Astrocyte (in vitro differentiated cells and primary cell): Measurements from ENCODE around the gene ST6GALNAC3. TPM values are rescaled to one million over a fixed set of nuclear protein-coding genes. Genes with fewer than 3 reads are reported as not detected.

Source experiments
- DNase-seq: peaks from one replicate; pipeline ENCODE4 v3.0.0-alpha.2; 2010; ENCODE audit warnings: low read depth
- FAIRE-seq: peaks from 2 replicates; lab custom pipeline; 2011; peaks lifted over from hg19 to GRCh38; lab: Jason Lieb, UNC
- H2AFZ ChIP-seq: 2 replicates; pipeline ENCODE4 v1.6.0; 2012; ENCODE audit warnings: low read depth, low read length, inconsistent platforms
- H3K27ac ChIP-seq: 2 replicates; pipeline ENCODE4 v1.5.1; 2011; ENCODE audit warnings: low read depth, low read length, inconsistent platforms
- H3K27me3 ChIP-seq: 2 replicates; pipeline ENCODE4 v1.6.0; 2011; ENCODE audit warnings: low read length, inconsistent platforms; ENCODE audit not compliant: insufficient read depth
- H3K36me3 ChIP-seq: 2 replicates; pipeline ENCODE4 v1.5.1; 2011; ENCODE audit warnings: low read length, inconsistent platforms; ENCODE audit not compliant: insufficient read depth
- H3K4me1 ChIP-seq: 2 replicates; pipeline ENCODE4 v1.5.1; 2011; ENCODE audit warnings: low read length, inconsistent platforms; ENCODE audit not compliant: insufficient read depth
- H3K4me2 ChIP-seq: 2 replicates; pipeline ENCODE4 v1.6.0; 2012; ENCODE audit warnings: low read length, inconsistent platforms
- H3K4me3 ChIP-seq: 2 replicates; pipeline ENCODE4 v1.5.1; 2011; ENCODE audit warnings: low read depth, mild to moderate bottlenecking, low read length, inconsistent platforms; ENCODE audit not compliant: insufficient read depth
- H3K79me2 ChIP-seq: 2 replicates; pipeline ENCODE4 v1.6.0; 2012; ENCODE audit warnings: mild to moderate bottlenecking, low read length, inconsistent platforms; ENCODE audit not compliant: insufficient read depth
- H3K9ac ChIP-seq: 2 replicates; pipeline ENCODE4 v1.6.0; 2012; ENCODE audit warnings: mild to moderate bottlenecking, low read length, inconsistent platforms
- H3K9me3 ChIP-seq: 2 replicates; pipeline ENCODE4 v1.5.1; 2012; ENCODE audit warnings: low read depth, mild to moderate bottlenecking, low read length, inconsistent platforms; ENCODE audit not compliant: insufficient read depth
- H4K20me1 ChIP-seq: 2 replicates; pipeline ENCODE4 v1.6.0; 2012; ENCODE audit warnings: low read length, inconsistent platforms; ENCODE audit not compliant: insufficient read depth
- H3K27ac Mint-ChIP-seq: one replicate; pipeline ENCODE4 v1.8.0; 2021; ENCODE audit warnings: mild to moderate bottlenecking, mixed read lengths; ENCODE audit not compliant: unreplicated experiment
- H3K27me3 Mint-ChIP-seq: one replicate; pipeline ENCODE4 v1.8.0; 2021; ENCODE audit warnings: low read depth, mixed read lengths; ENCODE audit not compliant: unreplicated experiment
- H3K36me3 Mint-ChIP-seq: one replicate; pipeline ENCODE4 v1.8.0; 2021; ENCODE audit warnings: low read depth, mixed read lengths; ENCODE audit not compliant: unreplicated experiment
- H3K4me1 Mint-ChIP-seq: one replicate; pipeline ENCODE4 v1.8.0; 2021; ENCODE audit warnings: low read depth, mixed read lengths; ENCODE audit not compliant: unreplicated experiment
- H3K4me3 Mint-ChIP-seq: one replicate; pipeline ENCODE4 v1.8.0; 2021; ENCODE audit warnings: mild to moderate bottlenecking, moderate library complexity, mixed read lengths; ENCODE audit not compliant: unreplicated experiment
- H3K9me3 Mint-ChIP-seq: one replicate; pipeline ENCODE4 v1.8.0; 2021; ENCODE audit warnings: mild to moderate bottlenecking, mixed read lengths; ENCODE audit not compliant: unreplicated experiment
- CTCF ChIP-seq: IDR thresholded peaks from 2 replicates; pipeline ENCODE4 v1.5.1; 2011; ENCODE audit warnings: low read depth, mild to moderate bottlenecking, inconsistent platforms, low read length, moderate library complexity; ENCODE audit not compliant: insufficient read depth
- EZH2 ChIP-seq: IDR thresholded peaks from 2 replicates; pipeline ENCODE4 v1.6.1; 2012; ENCODE audit warnings: mild to moderate bottlenecking, low read length, inconsistent platforms; ENCODE audit not compliant: insufficient read depth
- total RNA-seq: library from RNA; stranded (reverse); gene quantifications from 2 replicates; pipeline ENCODE4 v1.2.1, GENCODE V29; 2021

ST6GALNAC3 gene
- total RNA-seq, 1 donor from 2014 or later, result 3.2 TPM

- FAIRE-seq, result no peak
- H3K4me3 ChIP-seq, result no peak overlapping the region
- H3K27me3 ChIP-seq, result no peaks in the 10 kb centered on the region
- H3K36me3 ChIP-seq, result no peaks in the 10 kb centered on the region
- no peaks in the 10 kb centered on the region for H3K4me1 ChIP-seq
- no peak overlapping the region for H3K27ac Mint-ChIP-seq
- peak; percentile 9 for DNase-seq
- H3K4me3 Mint-ChIP-seq, result no peak overlapping the region
- no peaks in the 10 kb centered on the region for H4K20me1 ChIP-seq
- H3K9ac ChIP-seq, result no peak overlapping the region
- peak overlapping the region; percentile 26 for H3K27ac ChIP-seq
- TF ChIP-seq CTCF (no peak), EZH2 (no peak)
- no peaks in the 10 kb centered on the region for H3K4me1 Mint-ChIP-seq
- peak overlapping the region; percentile 9 for H3K4me2 ChIP-seq
- no peaks in the 10 kb centered on the region for H3K79me2 ChIP-seq
- H2AFZ ChIP-seq, result peak overlapping the region; percentile 39
- no peaks in the 10 kb centered on the region for H3K9me3 Mint-ChIP-seq
- H3K27me3 Mint-ChIP-seq, result peaks cover 2% of the 10 kb centered on the region
- no peaks in the 10 kb centered on the region for H3K36me3 Mint-ChIP-seq
- peaks cover 2% of the 10 kb centered on the region for H3K9me3 ChIP-seq
Measured at GRCh38 chr1:76425201-76426145, 350.9 kb downstream of the ST6GALNAC3 start.

DNA sequence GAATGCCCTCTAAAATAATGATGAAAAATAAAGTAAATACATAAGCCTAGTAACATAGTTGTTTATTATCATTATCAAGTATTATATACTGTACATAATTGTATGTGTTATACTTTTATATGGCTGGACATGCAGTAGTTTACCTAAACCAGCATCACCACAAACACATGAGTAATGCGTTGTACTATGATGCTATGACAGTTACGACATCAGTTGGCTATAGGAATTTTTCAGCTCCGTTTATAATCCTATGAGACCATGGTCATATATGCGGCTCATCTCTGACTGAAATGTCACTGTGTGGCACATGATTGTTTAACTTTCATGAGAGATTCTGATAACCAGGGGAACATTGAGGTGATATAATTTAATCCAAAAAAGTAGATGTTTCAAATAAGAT lies 352.1 kb downstream of the ST6GALNAC3 start:
- no peak overlapping the region for H2AFZ ChIP-seq

More for the DNA sequence above, 352.1 kb downstream of the ST6GALNAC3 start:
- no peak overlapping the region for H3K27ac Mint-ChIP-seq
- no peaks in the 10 kb centered on the region for H3K36me3 Mint-ChIP-seq
- H3K4me1 Mint-ChIP-seq, result no peaks in the 10 kb centered on the region
- peaks cover 2% of the 10 kb centered on the region for H3K27me3 Mint-ChIP-seq
- DNase-seq (no peak), FAIRE-seq (no peak)
- H3K9me3 Mint-ChIP-seq, result no peaks in the 10 kb centered on the region
- TF ChIP-seq EZH2, result no peak
- no peak for TF ChIP-seq CTCF
- H3K79me2 ChIP-seq, result no peaks in the 10 kb centered on the region
- no peaks in the 10 kb centered on the region for H4K20me1 ChIP-seq
- no peak overlapping the region for H3K4me3 ChIP-seq
- H3K36me3 ChIP-seq, result no peaks in the 10 kb centered on the region
- H3K27me3 ChIP-seq, result no peaks in the 10 kb centered on the region
- H3K9me3 ChIP-seq, result peaks cover 2% of the 10 kb centered on the region
- no peaks in the 10 kb centered on the region for H3K4me1 ChIP-seq
- no peak overlapping the region for H3K27ac ChIP-seq
- H3K9ac ChIP-seq, result no peak overlapping the region
- H3K4me3 Mint-ChIP-seq, result no peak overlapping the region
- no peak overlapping the region for H3K4me2 ChIP-seq
